Uterus (tissue), 2 donors: ENCODE results near the gene KRTAP2-3.

Experiments used
- CTCF ChIP-seq, 4 experiments: fragments of 200-600 bp in 2 of 4; fragments of 450-650 bp in 2 of 4; sonication (generic) in 2 of 4; IDR thresholded peaks; one replicate each; pipeline ENCODE4 v1.5.1; 2016 to 2019; ENCODE audit warnings: antibody characterized with exemption in 4 of 4, mild to moderate bottlenecking in 2 of 4, moderate library complexity in 1 of 4
- POLR2A ChIP-seq, 2 donors: fragments of 450-650 bp; IDR thresholded peaks; one replicate each; pipeline ENCODE4 v1.6.1; 2016; ENCODE audit warnings: antibody characterized with exemption in 2 of 2, mild to moderate bottlenecking in 1 of 2, moderate library complexity in 1 of 2

GRCh38 chr17:41098481-41098880 is 38.6 kb upstream of the KRTAP2-3 start:
- TF ChIP-seq POLR2A (IDR thresholded peaks at IDR 0.05) (no peak), CTCF (IDR thresholded peaks at IDR 0.05) (no peak)
